Progenitor cell of endocrine pancreas (in vitro differentiated cells): ENCODE results near the gene DENND4C. TPM values are rescaled to one million over a fixed set of nuclear protein-coding genes. Genes with fewer than 3 reads are reported as not detected.
A peak's percentile ranks its signal among the peaks of the same experiment; 100 is the strongest.
"Not testable (repeated sequence)": the region's sequence is repeated elsewhere in the genome, so short reads cannot be mapped to it uniquely, and the experiment has no call there.

Experiments used
- DNase-seq: peaks from one replicate; pipeline ENCODE4 v3.0.0; 2021; ENCODE audit warnings: low spot score; ENCODE audit not compliant: unreplicated experiment
- H3K27ac Mint-ChIP-seq: 2 replicates; pipeline ENCODE4 v1.8.0; 2021; ENCODE audit warnings: mild to moderate bottlenecking, moderate library complexity, mixed read lengths
- H3K27me3 Mint-ChIP-seq: 2 replicates; pipeline ENCODE4 v1.8.0; 2021; ENCODE audit warnings: mixed read lengths
- H3K36me3 Mint-ChIP-seq: 2 replicates; pipeline ENCODE4 v1.8.0; 2022; ENCODE audit warnings: mixed read lengths; ENCODE audit not compliant: insufficient read depth
- H3K4me1 Mint-ChIP-seq: 2 replicates; pipeline ENCODE4 v1.8.0; 2021; ENCODE audit warnings: low read depth, mixed read lengths
- H3K4me3 Mint-ChIP-seq: 2 replicates; pipeline ENCODE4 v1.8.0; 2021; ENCODE audit warnings: low read depth, mild to moderate bottlenecking, moderate library complexity, mixed read lengths
- H3K9me3 Mint-ChIP-seq: 2 replicates; pipeline ENCODE4 v1.8.0; 2021; ENCODE audit warnings: low read depth, mixed read lengths
- total RNA-seq: library from RNA; stranded (reverse); gene quantifications from 2 replicates; pipeline ENCODE4 v1.2.1, GENCODE V29; 2021
- TF ChIP-seq, protein P1 (sequence below): fragments of 200-600 bp; sonication (generic); IDR thresholded peaks from one replicate; pipeline ENCODE4 v1.5.0; 2021; ENCODE audit warnings: antibody characterized with exemption, mild to moderate bottlenecking; ENCODE audit not compliant: unreplicated experiment

Gene DENND4C
- total RNA-seq, 1 donor from 2014 or later: 60.4 TPM

- Mint-ChIP-seq H3K4me1 (peaks cover 13% of the 10 kb centered on the region), H3K4me3 (no peak overlapping the region), H3K27ac (peak overlapping the region; percentile 49), H3K27me3 (no peaks in the 10 kb centered on the region), H3K36me3 (peaks cover 4% of the 10 kb centered on the region), H3K9me3 (peaks cover 10% of the 10 kb centered on the region)
- TF ChIP-seq, protein P1, sequence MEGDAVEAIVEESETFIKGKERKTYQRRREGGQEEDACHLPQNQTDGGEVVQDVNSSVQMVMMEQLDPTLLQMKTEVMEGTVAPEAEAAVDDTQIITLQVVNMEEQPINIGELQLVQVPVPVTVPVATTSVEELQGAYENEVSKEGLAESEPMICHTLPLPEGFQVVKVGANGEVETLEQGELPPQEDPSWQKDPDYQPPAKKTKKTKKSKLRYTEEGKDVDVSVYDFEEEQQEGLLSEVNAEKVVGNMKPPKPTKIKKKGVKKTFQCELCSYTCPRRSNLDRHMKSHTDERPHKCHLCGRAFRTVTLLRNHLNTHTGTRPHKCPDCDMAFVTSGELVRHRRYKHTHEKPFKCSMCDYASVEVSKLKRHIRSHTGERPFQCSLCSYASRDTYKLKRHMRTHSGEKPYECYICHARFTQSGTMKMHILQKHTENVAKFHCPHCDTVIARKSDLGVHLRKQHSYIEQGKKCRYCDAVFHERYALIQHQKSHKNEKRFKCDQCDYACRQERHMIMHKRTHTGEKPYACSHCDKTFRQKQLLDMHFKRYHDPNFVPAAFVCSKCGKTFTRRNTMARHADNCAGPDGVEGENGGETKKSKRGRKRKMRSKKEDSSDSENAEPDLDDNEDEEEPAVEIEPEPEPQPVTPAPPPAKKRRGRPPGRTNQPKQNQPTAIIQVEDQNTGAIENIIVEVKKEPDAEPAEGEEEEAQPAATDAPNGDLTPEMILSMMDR: no peak
- no peak for DNase-seq
Measured at GRCh38 chr9:19397845-19398244, 167.4 kb downstream of the DENND4C start.

DNA sequence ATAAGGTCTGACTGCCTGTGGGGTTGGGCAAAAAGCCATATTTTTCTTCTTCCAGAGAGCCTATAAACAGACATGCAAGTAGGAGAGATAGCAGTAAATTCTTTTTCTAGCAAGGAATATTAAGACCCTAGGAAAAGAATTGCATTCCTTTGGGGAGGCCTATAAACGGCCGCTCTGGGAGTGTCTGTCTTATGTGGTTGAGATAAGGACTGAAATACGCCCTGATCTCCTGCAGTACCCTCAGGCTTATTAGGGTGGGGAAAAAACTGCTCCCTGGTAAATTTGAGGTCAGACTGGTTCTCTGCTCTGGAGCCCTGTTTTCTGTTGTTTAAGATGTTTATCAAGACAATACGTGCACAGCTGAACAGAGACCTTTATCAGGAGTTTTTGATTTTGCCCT, 172.7 kb downstream of the DENND4C start:
- H3K4me1 Mint-ChIP-seq, H3K4me3 Mint-ChIP-seq, H3K27me3 Mint-ChIP-seq, H3K27ac Mint-ChIP-seq, H3K36me3 Mint-ChIP-seq, DNase-seq: not testable (repeated sequence)
- H3K9me3 Mint-ChIP-seq: peaks cover 21% of the 10 kb centered on the region

DNA sequence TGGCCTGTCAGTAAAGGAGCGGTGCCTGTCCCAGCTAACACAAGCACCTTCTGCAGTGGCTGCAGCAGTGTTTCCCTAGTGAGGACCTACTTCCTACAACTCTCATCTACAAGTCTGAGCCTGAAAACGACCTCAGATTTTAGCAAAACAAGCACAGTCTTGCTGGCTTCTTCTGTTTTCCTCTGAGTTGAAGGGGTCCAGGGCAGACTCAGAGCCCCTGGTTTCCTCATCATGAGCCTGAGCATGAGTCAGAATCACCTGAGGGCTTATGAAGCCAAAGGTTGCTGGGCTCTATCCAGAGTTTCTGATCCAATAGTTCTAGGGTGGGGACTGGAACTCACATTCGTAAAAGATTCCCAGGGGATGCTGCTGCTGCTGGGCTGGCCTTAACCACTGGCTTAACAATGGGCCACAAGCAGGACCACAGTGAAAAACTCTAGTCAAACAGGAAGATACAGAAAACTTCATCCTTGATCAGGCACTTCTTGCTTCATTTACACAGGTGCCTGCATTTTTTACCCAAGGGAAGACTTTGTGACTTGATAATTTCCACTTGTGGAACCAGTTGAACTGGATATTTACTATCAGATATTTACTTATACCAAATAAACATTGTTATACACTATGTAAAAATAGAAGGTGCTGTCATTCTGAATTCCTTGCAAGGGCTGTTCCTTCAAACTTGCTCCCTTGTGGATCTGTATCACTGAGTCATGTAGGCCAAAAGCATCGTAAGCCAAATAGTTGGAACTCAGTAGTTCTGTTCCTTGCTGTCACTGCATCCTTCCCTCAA, 174.0 kb downstream of the DENND4C start:
- Mint-ChIP-seq H3K9me3 (peaks cover 21% of the 10 kb centered on the region), H3K4me3 (no peak overlapping the region), H3K36me3 (peaks cover 8% of the 10 kb centered on the region), H3K4me1 (peaks cover 5% of the 10 kb centered on the region), H3K27me3 (peaks cover 5% of the 10 kb centered on the region), H3K27ac (no peak overlapping the region)
- TF ChIP-seq, protein P1: no peak
- DNase-seq: no peak

GRCh38 chr9:19405771-19406170, 175.3 kb downstream of the DENND4C start:
- H3K36me3 Mint-ChIP-seq: peaks cover 8% of the 10 kb centered on the region
- no peak overlapping the region for H3K4me3 Mint-ChIP-seq
- peaks cover 21% of the 10 kb centered on the region for H3K9me3 Mint-ChIP-seq
- H3K27me3 Mint-ChIP-seq: peaks cover 5% of the 10 kb centered on the region
- no peak overlapping the region for H3K27ac Mint-ChIP-seq
- TF ChIP-seq, protein P1: no peak
- DNase-seq: no peak
- peaks cover 9% of the 10 kb centered on the region for H3K4me1 Mint-ChIP-seq

GRCh38 chr9:19408316-19408692, 177.8 kb downstream of the DENND4C start:
- peaks cover 9% of the 10 kb centered on the region for H3K4me1 Mint-ChIP-seq
- no peak for DNase-seq

More at GRCh38 chr9:19408316-19408692, 177.8 kb downstream of the DENND4C start:
- peaks cover 4% of the 10 kb centered on the region for H3K36me3 Mint-ChIP-seq
- H3K27ac Mint-ChIP-seq: no peak overlapping the region
- TF ChIP-seq, protein P1: no peak
- H3K27me3 Mint-ChIP-seq: peaks cover 5% of the 10 kb centered on the region
- H3K9me3 Mint-ChIP-seq: peaks cover 7% of the 10 kb centered on the region
- peak overlapping the region; percentile 96 for H3K4me3 Mint-ChIP-seq
